ENCODE measurements around the gene ALPG.
"Not testable (repeated sequence)": the region's sequence is repeated elsewhere in the genome, so short reads cannot be mapped to it uniquely, and the experiment has no call there.

ALPG gene

GRCh38 chr2:232377319-232377718 lies 29.3 kb upstream of the ALPG start:
- DNase-seq (ENCODE audit: low read depth in 2 of 2), result no peak

DNA sequence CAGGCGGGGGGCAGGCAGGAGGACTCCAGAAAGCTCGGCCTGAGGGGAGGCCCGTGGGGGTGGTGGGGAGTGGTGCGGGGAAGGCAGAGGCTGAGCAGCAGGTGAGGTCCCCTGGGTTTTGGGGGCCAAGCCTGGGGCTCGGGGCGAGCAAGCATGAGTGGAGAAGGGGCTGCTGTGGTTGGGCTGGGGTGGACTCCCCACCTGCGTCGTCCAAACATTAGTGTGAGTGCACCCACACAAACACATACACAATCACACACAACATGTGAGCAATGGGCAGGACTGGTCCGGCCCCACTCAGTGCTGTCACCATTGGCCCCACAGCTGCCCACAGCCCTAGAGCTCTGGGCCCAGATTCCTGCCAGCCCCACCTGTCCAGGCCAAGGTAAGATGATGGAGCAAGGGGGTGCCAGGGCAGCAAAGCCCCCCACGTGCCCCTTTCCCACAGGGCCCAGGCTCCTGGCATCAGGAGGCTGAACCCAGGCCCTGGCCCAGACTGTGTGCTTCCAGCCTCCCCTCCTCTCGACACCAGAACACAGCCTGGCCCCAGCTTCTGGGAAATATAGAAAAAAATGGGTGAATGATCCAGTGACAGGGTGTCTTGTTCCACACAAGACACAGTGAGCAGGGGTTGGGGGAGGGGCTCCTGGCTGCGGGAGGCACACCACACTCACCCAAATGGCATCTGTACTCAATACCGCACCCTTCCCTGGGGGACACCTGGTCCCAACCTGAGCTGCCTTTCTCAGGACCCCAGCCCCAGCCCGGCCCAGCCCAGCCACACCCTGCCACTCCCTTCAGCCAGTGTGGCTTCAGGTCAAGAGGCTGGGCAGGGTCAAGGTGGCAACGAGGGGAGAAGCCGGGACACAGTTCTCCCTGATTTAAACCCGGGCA lies 28.6 kb upstream of the ALPG start:
- no peak for DNase-seq (ENCODE audit: low read depth in 2 of 2)

DNA sequence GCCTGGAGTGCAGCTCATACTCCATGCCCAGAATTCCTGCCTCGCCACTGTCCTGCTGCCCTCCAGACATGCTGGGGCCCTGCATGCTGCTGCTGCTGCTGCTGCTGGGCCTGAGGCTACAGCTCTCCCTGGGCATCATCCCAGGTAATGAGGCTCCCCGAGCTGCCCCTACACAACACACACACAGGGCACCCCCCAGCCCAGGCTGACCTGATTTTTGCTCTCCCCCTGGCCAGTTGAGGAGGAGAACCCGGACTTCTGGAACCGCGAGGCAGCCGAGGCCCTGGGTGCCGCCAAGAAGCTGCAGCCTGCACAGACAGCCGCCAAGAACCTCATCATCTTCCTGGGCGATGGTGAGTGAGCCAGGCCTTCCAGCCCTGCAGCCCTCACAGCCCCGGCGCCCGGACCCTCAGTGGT lies 27.9 kb upstream of the ALPG start, which contains the start of gene ALPP:
TSS of gene ALPP (plus strand) at position 17 of the 417 bp plus-strand sequence. CDS start at position 69, 52 bp downstream.
- DNase-seq (ENCODE audit: low read depth in 2 of 2), result not testable (repeated sequence)

- not testable (repeated sequence) for DNase-seq (ENCODE audit: low read depth in 2 of 2)
Measured at GRCh38 chr2:232379610-232380590, 26.7 kb upstream of the ALPG start.

DNA sequence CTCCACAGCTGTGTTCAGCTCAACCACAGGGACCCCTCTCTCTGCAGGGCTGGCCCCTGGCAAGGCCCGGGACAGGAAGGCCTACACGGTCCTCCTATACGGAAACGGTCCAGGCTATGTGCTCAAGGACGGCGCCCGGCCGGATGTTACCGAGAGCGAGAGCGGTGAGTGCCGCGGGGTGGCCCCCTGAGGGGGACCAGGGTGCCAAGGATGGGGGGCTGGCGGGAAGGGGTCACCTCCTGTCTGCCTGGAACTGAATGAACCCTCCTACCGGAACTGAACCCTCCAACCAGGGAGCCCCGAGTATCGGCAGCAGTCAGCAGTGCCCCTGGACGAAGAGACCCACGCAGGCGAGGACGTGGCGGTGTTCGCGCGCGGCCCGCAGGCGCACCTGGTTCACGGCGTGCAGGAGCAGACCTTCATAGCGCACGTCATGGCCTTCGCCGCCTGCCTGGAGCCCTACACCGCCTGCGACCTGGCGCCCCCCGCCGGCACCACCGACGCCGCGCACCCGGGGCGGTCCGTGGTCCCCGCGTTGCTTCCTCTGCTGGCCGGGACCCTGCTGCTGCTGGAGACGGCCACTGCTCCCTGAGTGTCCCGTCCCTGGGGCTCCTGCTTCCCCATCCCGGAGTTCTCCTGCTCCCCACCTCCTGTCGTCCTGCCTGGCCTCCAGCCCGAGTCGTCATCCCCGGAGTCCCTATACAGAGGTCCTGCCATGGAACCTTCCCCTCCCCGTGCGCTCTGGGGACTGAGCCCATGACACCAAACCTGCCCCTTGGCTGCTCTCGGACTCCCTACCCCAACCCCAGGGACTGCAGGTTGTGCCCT lies 25.2 kb upstream of the ALPG start:
- DNase-seq (ENCODE audit: low read depth in 2 of 2), result not testable (repeated sequence)

- DNase-seq (ENCODE audit: low read depth in 2 of 2), result no peak
Measured at GRCh38 chr2:232382331-232383225, 24.1 kb upstream of the ALPG start.

GRCh38 chr2:232384466-232384865 lies 22.2 kb upstream of the ALPG start:
- no peak for DNase-seq (ENCODE audit: low read depth in 2 of 2)

- DNase-seq (ENCODE audit: low read depth in 2 of 2), result not testable (repeated sequence)
Measured at GRCh38 chr2:232385058-232385457, 21.6 kb upstream of the ALPG start.

DNA sequence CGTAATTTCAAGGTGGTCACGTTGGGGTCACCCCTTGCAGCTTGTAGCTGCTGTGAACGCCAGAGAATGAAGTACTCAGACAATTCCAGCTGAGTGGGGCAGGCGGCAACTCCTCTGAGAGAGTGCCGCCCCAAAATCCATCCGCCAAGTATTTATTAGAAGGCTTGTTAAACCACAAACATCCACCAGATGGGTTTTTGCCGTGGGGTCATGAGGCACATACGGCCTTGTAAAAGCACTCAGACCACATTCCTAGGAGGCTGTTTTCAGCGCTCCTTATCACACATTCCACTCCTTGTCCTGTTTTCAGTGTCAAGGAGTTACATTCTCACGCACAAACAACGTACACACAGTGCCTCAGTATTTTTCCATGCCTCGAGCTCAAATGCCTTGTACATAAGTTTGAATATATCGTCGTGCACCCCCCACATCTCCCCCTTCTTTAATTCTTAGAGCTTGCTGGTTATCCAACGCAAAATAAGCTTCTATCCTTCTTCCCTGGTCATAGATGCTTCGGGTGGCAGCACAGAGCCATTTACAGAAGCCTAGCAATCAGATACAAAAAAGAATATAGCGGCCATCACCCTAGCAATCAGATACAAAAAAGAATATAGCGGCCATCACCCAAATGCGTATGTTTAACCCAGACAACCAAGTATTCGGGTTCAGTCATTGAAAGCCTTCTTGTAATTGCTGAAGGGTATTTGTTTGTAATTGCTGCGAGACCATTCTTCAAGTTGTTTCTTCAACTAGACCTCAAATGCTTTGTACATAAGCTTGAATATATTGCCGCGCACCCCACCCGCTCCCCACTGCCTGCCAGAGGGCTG lies 20.8 kb upstream of the ALPG start:
- no peak for DNase-seq (ENCODE audit: low read depth in 2 of 2)

DNA sequence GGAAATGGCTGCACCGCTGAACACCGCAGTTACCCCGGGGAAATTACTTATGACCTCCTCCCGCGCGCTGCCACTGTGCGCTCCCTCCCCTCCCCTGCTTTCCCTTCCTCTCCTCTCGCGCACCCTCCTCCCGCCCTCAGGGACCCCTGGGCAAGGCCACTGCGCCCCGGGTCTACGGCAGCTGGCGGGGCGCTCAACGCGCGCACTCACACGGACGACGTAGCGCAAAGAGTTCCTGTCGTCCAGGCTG lies 20.2 kb upstream of the ALPG start:
- DNase-seq (ENCODE audit: low read depth in 2 of 2), result no peak

- DNase-seq (ENCODE audit: low read depth in 2 of 2), result no peak
Measured at GRCh38 chr2:232386740-232387450, 19.7 kb upstream of the ALPG start.

DNA sequence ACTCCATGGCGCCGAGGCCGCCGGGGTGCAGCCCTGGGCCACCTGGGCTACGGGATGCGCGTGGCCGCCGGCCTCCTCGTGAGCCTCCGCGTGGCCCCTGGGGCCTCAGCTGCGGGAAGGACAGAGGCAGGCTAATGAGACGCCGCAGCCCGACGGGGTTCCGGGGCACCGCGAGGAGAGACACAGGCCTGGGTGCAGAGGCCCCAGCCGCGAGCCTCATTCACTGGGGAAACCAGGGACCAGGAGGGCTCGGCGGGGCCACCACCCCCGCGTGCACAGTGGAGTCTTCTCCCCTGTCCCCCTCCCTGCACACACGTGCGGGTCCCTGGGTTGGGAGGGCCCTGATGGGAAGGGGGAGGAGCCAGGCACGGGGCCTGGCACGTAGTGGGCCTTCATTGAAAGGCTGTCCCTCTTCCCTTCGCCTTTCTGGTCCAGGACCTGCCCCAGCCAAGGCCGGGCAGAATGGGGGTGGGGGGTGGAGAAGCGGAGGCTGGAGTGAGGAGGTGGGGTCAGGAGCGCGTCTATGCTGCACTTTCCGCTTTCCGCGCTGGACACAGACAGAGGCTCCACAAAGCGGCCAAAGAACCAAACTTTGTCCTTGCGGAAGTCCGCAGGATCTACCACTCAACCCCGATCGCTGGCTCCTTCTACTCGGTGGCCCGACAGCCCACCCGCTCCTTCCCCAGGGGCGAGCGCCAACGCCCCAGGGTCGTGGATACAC lies 19.0 kb upstream of the ALPG start:
- no peak for DNase-seq (ENCODE audit: low read depth in 2 of 2)

DNA sequence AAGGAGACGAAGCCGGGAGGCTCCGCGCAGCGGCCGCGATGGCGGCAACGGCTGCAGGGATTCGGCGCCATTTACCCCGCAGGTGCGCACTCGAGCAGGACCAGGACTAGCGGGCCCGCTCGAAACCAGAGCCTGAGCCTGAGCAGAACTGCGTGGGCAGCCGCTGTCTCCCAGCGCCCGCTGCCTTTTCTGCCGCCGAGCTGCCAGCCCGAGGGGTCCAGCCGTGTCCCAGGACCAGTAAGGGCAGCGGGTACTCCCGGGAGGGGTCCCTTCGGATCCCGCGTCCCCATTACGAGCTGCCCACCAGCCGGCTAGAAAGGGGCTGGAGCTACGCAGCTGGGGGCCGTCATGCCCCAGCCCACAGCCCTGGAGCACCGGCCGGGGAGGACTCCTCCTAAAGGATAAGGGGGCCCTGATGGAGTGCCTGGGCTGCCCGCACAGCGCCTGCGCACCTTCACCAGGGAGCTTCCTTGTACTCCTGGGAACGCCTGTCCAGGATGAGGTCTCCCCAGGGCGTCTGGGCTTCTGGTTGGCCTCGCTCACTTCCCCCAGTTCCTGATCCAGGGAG lies 18.2 kb upstream of the ALPG start:
- DNase-seq (ENCODE audit: low read depth in 2 of 2), result no peak

DNA sequence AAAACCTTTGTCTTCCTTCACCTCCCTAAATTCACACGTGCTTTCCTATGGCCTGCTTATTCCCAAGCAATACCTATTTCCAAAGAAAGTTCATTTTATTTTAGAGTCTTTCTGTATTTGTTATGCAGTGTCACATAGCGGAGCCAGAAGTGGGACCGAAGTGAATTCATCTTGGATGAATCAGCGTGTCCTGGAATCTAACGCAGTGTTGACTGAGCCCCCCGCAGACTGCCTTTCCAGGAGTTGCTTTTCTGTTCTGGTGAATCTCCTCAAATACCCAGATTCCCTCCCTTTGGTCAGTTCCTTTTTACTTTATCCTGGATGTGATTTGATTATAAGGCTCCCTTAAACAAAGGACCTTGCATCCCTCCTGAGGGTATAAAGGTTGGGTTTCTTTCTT lies 17.3 kb upstream of the ALPG start:
- no peak for DNase-seq (ENCODE audit: low read depth in 2 of 2)

DNA sequence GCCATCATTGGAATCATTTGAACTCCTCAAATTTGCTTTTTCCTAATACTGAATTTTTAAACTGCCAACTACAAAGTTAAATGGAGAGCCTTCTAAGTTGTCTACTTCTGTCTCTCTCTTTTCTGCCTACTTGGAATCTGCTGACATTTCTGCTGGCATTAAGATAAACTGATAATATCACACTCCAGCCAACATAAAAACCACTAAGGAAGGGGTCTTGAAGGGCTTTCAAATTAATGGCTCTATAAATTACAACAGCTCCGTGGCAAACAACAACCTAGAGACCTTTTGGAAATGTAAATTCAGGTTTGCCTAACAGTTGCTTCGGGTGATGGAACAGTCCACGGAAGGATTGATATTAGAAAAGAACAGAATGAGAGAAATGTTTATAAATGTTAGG lies 16.0 kb upstream of the ALPG start:
- no peak for DNase-seq (ENCODE audit: low read depth in 2 of 2)

DNA sequence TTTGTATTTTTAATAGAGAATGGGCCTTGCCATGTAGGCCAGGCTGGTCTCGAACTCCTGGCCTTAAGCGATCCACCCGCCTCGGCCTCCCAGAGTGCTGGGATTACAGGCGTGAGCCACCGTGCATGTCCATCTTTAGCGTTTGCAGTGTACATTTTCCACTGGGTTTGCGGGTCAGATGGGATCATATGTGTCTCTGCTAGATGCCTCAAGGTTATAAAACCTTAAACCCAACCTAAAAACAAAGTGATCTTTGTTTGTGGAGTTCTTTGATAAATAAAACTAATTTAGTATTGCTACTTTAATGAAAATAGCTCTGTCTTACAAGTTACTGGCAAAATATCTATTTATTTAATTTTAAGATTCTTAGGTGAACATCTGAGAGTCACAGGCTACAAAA lies 13.1 kb upstream of the ALPG start:
- no peak for DNase-seq (ENCODE audit: low read depth in 2 of 2)

GRCh38 chr2:232394431-232394830 lies 12.2 kb upstream of the ALPG start:
- DNase-seq (ENCODE audit: low read depth in 2 of 2), result not testable (repeated sequence)

DNA sequence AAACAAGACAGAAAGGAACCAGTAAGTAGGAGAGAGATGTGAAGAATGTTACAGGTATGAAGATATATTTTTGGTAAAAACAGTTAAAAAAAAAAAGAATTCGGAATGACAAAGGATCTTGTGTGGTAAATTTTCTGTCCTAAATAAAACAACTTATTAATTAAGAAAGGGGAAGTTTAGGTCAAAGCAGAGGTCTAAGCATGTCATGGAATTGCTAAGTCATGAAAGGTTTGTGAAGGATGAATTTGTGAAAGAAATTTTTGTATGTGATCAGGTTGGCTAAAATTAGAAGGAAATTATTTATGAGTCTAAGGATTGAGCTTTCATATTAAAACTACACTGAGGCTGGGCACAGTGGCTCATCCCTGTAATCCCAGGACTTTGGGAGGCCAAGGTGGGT lies 11.1 kb upstream of the ALPG start:
- DNase-seq (ENCODE audit: low read depth in 2 of 2), result no peak

Measured in activated CD4-positive, alpha-beta T cell treated with anti-CD3 and anti-CD28 coated beads for 24 hours (primary cell).